NCI-H345 (cell line): ENCODE measurements around the gene MST1.
"Not testable (repeated sequence)": the region's sequence is repeated elsewhere in the genome, so short reads cannot be mapped to it uniquely, and the experiment has no call there.

ENCODE experiments used
- DNase-seq: peaks from one replicate; lab custom pipeline; 2025; lab: John Stamatoyannopoulos, UW

MST1 gene

GRCh38 chr3:49700453-49701128, 11.3 kb upstream of the MST1 start:
- DNase-seq: no peak

DNA sequence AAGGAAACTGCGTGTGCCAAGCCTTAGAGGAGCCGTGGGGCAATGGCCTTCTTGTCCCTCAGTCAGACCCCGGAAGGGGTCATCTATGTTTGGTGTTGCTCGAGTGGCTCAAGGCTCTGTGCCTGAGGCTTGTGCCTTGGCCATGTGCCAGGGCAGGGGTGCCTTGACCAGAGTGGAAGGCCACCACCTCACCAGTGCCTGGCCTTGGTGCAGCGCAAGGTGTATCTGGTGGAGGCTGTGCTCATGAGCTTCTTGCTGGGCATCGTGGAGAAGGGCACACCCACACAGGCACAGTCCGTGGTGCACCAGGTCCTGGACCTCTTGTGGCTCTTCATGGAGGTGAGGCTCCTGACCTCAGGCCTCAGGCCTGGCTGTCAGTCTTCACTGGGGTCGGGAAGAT, 10.7 kb upstream of the MST1 start:
- DNase-seq: no peak

DNA sequence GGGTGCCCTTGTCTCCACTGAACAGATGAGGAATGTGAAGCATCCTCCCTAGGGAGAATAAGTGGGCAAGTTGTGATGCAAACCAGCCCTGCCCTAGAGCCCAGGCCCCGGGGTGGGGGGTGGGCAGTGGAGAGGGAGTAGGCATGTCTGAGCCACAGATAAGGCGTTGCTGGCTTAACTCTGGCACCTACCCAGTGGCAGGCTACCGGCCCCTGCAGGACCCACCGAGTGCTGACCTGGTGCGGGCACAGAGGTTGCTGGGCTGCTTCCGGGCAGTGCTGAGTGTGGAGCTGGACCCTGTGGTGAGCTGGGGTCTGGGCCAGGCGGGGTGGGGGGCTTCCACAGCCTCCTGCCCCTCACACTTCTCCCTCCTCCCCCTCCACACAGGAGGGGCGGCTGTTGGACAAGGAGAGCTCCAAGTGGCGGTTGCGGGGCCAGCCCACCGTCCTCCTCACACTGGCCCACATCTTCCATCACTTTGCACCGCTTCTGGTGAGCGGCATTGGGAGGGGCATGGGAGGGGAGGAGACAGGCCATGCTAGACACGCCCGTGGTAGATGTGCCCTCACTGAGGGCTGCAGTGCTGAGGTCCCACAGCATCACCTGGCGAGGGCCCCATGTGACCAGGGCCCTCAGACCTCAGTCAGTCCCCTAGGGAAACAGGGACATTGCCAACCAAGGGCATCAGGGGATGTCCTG, 10.2 kb upstream of the MST1 start:
- no peak for DNase-seq

DNA sequence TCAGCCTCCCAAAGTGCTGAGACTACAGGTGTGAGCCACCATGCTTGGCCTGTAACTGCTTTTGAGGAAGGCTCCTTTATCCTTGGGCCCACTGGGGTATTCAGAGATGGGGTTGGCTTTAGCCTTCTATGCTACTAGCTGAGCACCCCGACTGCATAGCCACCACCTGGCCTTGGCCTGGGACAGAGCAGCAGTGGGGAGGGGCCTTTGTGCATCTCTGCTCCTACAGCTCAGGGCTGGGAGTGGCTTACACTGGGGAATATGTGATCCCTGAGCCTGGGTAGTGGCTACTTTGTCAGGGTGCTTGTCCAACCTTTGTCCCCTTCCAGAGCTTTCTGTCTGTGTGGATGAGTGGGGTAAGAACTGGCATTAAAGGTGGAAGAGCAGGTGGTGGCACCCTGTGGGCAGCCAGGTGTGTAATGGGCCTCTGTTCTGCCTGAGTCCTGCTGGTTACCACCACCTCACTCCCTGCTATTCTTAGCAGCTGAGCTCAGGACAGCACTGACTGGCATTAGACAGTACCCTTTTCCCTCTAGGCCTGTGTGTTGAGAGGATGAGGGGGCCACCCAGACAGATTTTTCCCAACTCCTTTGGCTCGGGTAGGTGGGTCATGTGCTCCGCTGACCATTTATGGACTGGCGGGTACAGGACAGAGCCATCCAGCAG, 6.2 kb upstream of the MST1 start:
- DNase-seq: not testable (repeated sequence)

GRCh38 chr3:49694409-49695070, 5.3 kb upstream of the MST1 start:
- not testable (repeated sequence) for DNase-seq

DNA sequence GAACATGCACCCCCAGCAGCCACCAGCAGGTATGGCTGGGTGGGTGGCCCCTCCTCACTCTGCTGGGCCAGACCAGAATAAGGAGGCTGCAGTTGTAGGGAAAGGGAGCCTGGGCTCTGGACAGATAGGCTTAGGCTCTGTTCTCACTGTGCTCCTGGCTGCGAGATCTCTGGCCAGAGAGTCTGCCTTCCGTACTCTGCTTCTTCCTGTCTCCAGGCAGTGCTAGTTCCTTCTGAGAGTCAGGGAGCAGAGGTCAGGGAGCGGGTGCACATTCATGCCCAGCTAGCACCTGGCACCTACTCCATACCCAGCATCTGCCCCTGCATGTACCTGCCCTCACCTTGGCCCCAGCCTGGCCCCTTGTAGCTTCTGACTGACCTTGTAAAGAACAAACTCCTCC, 2.2 kb upstream of the MST1 start:
- not testable (repeated sequence) for DNase-seq

DNA sequence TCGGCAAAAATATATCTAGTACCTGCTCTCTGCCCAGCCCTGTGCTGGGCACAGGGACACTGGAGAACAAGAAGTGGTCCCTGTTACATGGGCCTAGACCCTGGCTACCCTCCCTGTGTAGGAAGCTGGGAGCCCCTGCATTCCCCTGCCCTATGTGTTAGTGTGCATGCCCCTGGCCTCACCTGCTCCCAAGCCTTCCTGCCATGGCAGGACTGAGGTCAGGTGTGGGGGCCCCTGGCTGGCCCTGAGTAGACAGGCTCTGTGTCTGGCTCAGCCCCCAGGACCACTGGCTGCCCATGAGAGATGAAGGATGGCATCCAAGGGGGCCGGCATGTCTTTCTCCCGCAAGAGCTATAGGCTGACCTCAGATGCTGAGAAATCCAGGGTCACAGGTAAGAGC, 1.6 kb upstream of the MST1 start:
- DNase-seq: not testable (repeated sequence)

GRCh38 chr3:49689908-49690624, 792 bp upstream of the MST1 start:
- not testable (repeated sequence) for DNase-seq

DNA sequence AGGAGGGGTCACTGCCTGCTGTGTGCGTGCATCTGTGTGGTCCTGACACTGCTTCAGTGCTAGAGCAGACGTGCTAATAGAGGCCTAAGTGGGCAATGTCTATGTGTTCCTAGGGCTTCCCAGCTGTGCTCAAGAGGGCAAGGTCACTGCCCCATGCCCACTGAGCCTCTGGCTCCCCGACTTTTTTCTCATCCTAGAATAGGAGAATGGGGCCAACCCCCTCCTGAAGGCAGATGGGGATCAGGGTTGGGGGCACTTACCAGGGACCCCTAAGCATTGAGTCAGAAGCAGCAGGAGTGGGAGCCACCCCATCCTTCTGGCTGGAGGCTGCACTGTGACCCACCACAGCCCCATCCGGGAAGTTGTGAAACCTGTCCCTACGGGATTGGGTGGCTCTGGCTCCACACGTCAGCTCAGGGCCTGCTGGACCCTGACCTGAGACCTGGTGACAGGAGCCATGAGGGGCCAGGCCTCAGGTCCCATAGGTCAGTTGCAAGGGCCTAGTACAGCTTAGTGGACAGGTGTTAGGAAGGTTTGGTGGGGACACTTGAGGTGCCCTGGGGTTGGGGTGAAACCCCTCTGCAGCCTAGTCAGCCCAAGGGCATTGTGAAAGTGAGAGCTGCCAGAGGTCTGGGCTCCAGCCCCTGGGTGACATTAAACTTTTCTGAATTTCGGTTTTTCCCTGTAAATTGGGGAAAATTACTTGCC, 782 bp downstream of the MST1 start:
- DNase-seq: not testable (repeated sequence)

DNA sequence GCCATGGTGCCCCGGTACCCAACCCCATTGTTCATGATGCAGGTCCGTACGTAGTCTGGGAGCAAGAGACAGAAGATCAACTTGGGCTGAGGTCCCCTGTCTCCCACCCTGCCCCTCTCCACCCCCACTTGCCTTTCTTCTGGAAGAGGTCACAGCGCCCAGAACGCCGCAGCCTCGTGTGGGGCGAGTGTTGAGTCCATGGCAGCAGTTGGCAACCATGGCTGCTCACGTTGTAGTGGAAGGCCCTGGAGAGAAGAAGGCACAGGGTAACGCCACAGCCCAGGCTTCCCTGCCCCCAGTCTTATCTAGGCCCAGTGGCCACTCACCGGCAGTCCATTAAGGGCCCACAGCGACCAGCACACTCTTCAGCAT, 1.9 kb downstream of the MST1 start:
- DNase-seq: not testable (repeated sequence)

DNA sequence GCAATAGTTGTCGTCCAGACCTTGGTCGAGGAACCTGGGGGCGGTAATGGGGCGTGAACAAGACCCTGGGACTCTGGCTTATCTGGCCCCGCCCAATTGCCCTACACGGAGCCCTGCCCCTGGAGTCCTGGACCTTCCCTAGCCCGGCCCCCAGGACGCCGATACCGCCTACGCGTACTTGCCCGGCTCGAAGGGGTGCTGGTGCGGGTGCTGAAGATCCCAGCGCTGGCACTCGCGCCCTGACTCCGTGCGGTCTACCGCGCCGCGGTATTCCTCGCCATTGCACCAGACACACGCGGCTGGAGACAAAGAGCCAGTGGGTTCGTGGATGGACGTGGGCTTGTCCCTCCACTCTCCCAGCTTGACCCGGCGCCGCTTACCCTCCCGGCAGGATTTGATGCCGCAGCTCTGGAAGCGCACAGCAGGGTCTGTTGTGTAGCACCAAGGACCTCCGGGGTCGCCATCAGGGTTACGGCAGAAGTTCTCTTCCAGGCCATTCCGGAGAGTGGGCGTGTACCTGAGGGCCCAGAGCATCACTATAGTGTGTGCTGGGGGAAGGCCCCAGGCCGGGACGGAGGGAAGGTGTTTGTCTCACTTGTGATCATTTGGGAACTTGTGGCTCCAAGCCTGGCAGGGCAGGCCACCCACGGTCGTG, 2.4 kb downstream of the MST1 start:
- not testable (repeated sequence) for DNase-seq

DNA sequence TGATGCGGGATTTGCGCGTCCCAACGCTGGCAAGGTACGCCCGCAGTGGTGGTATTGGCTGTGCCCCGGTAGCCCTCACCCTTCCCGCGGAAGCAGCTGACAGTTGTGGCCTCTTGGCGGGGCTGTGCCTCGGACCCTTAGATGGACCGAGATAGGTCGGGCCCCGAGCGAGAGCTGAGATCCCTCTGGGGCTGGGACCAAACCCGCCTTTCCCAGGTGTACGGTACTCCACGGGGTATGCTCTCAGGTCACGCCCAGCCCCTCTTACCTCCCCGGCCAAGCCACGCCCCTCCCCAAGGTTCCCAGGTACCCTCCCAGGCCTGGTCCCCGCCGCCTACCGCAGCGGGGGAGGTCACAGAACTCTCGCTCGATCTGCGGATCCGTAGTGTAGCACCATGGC, 2.9 kb downstream of the MST1 start:
- DNase-seq: not testable (repeated sequence)

GRCh38 chr3:49685846-49686245, 3.4 kb downstream of the MST1 start:
- not testable (repeated sequence) for DNase-seq

- DNase-seq: not testable (repeated sequence)
These were observed 4.2 kb downstream of the MST1 start for GRCh38 chr3:49685103-49685502.

- DNase-seq: not testable (repeated sequence)
These were observed 4.8 kb downstream of the MST1 start for GRCh38 chr3:49684453-49684852.

GRCh38 chr3:49683162-49683561, 6.1 kb downstream of the MST1 start:
- no peak for DNase-seq

DNA sequence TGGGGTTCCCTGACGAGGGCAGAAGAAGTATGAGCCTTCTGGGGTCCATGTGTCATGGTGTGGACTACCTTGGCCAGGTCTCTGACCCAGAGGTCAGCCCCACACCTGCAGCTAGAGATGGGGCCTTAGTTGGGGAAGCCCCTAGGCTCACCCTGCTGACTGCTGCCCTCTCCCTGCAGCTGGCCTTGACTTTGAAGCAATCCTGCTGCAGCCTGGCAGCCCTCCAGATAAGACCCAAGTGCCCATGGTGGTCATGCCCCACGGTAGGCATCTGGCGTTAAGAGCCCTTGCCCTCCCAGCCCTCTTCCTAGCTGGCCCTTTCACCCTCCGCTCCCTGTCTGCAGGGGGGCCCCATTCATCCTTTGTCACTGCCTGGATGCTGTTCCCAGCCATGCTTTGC, 7.7 kb downstream of the MST1 start:
- no peak for DNase-seq

DNA sequence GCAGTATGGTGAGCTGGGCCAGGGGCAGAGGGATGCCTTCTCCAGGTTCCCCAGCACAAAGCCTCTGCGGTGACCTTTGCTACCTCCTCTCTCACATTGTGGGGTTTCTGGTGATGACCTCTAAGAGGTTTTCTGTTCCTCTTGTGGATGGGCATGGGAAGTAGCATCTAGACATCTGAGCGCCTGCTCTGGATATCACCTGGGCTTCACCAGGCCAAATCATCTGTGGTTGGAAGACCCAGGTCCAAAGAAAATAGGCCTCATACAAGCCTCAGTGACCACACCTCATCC, 8.1 kb downstream of the MST1 start:
- DNase-seq: no peak

- DNase-seq: no peak
These were observed 8.6 kb downstream of the MST1 start for GRCh38 chr3:49680493-49681231.

- DNase-seq: no peak
These were observed 13.4 kb downstream of the MST1 start for GRCh38 chr3:49675912-49676311.
